GM21390 (cell line): Measurements from ENCODE around the gene C19orf44.

Experiments
- ATAC-seq: cut with Tn5 transposase; IDR thresholded peaks from one replicate; pipeline ENCODE4 v1.9.1; 2021; ENCODE audit not compliant: unreplicated experiment

Gene C19orf44

GRCh38 chr19:16516381-16516780 is 20.2 kb downstream of the C19orf44 start:
- ATAC-seq, result no peak

GRCh38 chr19:16516923-16517610 is 20.9 kb downstream of the C19orf44 start:
- no peak for ATAC-seq

DNA sequence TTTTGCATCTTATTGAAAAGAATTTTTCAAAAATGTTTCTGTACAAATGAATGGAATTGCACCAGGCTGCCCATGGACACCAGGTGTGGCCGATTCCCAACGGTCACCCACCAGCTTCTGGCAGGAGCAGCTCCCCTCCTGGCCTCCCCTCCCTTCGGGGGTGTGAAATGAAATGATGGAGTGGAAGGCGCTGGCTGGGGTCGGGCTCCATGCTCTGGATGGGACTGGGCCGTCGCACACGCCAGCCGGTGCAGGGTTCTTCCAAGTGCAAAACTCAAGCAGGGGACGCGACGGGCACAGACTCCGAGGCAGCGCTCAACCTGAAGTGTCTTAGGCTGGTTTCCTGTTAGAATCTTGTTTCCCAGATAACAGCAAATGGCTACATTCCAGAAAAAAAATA is 21.9 kb downstream of the C19orf44 start:
- no peak for ATAC-seq

DNA sequence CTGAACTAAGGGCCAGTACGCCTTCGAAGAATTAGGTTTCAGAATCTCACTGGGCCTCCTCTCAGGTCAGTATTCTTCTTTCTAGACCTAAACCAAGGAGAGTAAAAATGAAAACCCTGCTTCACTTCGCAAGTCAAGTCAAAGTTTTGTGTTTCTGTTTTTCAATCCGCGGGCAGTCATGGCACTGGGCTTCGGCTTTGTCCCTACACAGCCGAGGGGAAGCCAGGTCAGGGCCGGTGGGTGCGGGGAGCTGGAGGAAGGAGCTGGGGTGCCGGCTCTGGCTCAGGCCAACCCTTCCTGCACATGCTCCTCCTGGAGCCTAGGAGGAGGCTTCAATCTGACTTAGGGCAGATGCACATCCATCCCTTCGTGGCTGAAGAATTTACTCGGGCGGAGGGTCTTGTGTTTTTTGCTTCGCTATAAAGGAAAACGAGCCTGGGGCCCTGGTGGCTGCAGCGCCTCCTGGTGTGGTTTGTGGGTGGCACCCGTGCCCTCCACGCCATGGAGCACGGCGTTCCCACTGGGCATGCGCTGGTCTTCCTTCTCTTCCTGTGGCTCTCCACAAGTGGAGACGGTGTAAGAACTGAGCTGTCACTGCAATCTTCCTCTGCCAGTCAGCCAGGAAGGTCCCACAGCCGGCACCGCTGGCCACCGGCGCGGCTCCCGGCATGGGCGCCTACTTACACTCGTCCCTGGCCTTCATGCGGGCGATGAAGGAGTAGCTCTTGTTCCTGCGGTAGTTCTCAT is 22.5 kb downstream of the C19orf44 start:
- ATAC-seq, result no peak

GRCh38 chr19:16519230-16519687 is 23.1 kb downstream of the C19orf44 start:
- no peak for ATAC-seq

DNA sequence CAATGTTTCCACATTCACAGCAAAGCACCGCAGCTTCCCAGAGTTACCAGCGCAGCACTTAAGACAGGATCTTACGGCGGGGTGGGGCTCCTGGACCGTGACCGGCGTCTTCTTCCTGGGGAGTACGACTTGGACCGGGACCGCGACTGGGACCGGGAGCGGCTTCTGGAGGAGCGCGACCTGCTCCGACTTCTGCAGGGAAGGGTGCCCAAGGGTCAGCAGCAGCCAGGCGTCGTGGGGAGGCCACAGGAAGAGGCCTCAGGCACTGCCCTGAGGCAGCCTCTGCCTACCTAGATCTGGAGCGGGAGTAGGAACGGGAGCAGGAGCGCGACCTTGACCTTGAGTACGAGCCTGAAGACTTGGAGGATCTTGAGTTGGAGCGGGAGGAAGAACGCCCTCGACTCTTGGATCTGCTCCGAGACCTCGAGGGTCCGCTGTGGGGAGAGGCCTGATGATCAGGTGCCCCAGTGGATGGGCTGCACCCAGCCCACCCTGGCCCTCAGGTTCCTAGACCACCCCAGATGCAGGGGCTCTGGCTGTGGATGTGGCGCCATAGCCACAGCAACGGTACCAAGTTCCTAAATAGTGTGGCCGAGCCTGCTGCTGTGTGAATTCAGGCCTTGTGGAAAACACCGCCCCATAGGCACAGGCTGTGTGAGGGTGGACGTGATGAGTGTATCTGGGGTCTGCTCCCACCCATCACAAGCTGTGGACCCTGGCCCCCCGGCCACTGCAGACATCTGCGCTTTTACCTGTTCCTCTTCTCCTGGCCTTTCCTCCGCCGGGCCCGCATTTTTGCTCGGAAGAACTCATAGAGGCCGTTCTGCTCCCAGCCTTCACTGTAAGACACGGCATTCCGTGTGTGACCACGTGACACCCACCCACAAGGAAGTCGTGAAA is 24.1 kb downstream of the C19orf44 start:
- no peak for ATAC-seq

DNA sequence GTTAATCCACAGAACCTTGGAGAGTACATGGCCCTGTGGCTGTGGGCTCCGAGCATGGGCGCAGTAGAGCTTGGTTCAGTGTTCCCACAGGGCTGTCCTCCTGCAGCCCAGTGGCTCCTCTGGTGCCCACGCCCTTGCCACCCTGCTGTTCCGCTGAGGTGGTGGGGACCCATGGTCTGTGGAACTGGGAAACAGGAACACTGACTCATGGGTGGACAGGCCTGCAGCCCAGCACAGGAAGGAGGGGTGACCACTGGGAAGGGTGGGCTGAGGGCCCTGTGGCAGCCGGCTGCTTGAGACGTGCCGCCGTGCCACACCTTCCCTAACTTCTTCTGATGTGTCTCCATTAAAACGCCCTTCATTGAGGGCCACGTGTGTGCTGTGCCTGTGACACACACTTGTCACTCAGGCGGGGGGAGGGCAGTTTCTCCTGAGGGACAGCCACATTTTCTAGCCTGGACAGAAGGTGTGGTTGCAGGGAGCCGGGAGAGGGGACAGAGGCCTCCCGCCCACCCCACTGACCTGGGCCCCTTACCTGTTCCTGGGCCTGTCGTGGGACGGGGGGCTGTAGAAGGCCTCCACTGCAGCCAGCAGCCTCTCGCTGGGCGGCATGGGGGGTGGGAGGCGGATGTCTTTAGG is 24.9 kb downstream of the C19orf44 start:
- ATAC-seq, result no peak

DNA sequence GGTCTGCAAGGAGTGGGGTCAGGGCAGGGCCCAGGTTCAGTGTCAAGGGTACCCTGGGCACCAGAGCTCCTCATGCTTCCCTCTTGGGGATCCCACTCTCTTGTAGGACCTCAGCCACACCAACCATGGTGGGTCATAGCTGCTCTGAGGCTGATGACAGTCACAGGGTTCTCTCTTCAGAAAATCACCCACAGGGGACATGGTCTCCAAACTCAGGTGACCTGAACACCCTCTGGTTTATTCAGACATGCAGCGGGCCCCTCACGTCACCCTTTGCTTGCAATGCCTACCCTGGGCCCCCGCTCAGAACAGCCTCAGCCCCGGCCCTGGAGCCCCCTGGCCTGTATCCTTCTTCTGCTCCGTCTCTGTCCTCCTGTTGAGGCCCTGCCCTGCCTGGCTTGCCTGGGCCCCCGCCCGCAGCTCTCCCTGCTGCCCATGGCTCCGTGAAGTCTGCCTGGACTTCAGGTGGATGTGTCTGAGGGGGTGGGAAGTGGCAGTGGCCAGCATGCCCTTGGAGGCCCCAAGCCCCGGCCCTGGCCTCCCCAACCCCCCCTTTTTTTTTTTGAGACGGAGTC is 25.6 kb downstream of the C19orf44 start:
- ATAC-seq, result no peak

- no peak for ATAC-seq
These were observed 26.6 kb downstream of the C19orf44 start for GRCh38 chr19:16522559-16523377.

DNA sequence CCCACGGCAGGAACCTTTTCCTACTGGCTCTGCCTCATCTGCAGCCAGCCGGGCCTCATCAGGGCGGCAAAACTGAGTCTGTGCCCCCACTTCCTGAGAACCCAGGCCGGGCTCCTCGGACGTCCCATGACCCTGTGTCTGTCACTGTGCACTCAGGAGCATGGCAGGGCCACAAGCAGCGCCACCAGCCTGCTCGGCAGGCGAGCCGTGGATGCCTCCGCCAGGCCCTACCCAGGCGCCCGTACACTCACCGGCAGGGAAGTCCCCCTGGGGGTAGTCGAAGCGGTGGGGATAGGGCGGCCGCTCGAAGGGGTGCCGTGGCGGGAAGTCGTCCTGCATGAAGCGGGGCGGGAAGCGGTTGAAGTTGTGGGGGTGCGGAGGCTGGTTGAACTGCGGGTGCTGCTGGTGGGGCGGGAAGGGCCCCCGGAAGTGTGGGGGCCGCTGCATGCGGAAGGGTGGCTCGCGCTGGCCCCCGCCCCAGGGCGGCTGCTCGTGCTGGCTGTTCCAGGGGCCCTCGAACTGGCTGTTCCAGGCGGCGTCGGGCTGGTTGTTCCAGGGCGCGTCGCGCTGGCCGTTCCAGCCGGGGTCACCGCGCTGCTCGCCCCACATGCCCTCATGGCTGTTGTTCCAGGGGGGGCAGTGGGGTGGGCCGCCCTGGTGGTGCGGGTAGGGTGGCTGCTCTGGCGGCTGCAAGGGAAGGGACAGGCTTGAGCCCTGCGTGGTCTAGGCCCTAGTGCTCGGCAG is 29.0 kb downstream of the C19orf44 start:
- ATAC-seq, result no peak

GRCh38 chr19:16525751-16526481 is 29.7 kb downstream of the C19orf44 start:
- ATAC-seq, result no peak

GRCh38 chr19:16527334-16527935 is 31.2 kb downstream of the C19orf44 start:
- ATAC-seq, result no peak

- no peak for ATAC-seq
These were observed 31.9 kb downstream of the C19orf44 start for GRCh38 chr19:16527971-16528521.

DNA sequence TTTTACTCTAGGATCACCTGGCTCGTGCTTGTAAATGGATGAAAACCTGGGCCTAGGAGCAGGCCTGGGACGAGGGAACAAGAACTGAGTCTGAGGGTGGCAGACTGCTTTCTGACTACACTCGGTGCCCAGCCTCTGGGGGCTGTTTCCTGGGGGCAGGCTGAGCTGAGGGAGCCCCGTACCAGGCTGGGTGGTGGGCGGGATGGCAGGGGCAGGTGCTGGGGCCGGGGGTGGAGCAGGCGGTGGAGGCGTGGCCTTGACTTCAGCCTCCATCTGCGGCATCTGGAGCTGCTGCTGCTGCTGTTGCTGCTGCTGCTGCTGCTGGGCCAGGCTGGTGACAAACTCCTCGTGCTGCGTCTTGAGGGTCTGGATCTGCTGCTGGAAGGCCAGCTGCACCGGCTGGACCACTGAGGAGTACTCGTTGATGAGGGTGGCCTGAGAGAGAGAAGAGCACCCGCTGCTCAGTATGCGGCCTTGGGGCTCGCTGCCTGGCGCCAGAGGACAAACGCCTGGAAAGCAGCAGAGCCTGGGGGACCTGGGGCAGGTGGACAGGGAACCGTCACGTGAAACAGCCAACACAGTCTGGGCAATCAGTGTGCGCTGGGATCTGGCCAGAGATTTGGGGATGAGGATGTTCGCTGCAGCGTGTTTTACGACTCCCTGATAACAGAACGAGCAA is 33.4 kb downstream of the C19orf44 start:
- no peak for ATAC-seq

- ATAC-seq, result no peak
These were observed 34.6 kb downstream of the C19orf44 start for GRCh38 chr19:16530540-16531379.

- ATAC-seq, result no peak
These were observed 35.1 kb downstream of the C19orf44 start for GRCh38 chr19:16531380-16531669.
